H1 (cell line): ENCODE data around the gene TSC22D4. TPM values are rescaled to one million over a fixed set of nuclear protein-coding genes. Genes with fewer than 3 reads are reported as not detected.

Experiments used
- BACH1 ChIP-seq: IDR thresholded peaks from 2 replicates; pipeline ENCODE4 v1.6.1; 2012; ENCODE audit warnings: low read length, improper control_type of control experiment
- JUND ChIP-seq: IDR thresholded peaks from 2 replicates; pipeline ENCODE4 v1.6.1; 2011; ENCODE audit warnings: mild to moderate bottlenecking, improper control_type of control experiment, low read length
- RAD21 ChIP-seq, 2 experiments: IDR thresholded peaks in 1 of 2; conservative IDR thresholded peaks in 1 of 2; 2 replicates each; pipeline ENCODE4 v1.6.1; 2011; ENCODE audit warnings: low read depth in 2 of 2, low read length in 2 of 2, improper control_type of control experiment in 1 of 2, inconsistent platforms in 1 of 2, mild to moderate bottlenecking in 1 of 2, moderate library complexity in 1 of 2
- RFX5 ChIP-seq: IDR thresholded peaks from 2 replicates; pipeline ENCODE4 v1.6.1; 2011; ENCODE audit warnings: low read depth, low read length, improper control_type of control experiment, borderline replicate concordance
- RNF2 ChIP-seq: fragments of 200-900, 300-1000 bp; sonication (generic); IDR thresholded peaks from 2 replicates; pipeline ENCODE4 v1.7.1; 2016; ENCODE audit warnings: borderline replicate concordance, low read depth, mild to moderate bottlenecking, antibody characterized with exemption, low read length; ENCODE audit not compliant: poor library complexity, severe bottlenecking; ENCODE audit errors: missing control alignments
- SP2 ChIP-seq: IDR thresholded peaks from 2 replicates; pipeline ENCODE4 v1.6.1; 2012; ENCODE audit warnings: mild to moderate bottlenecking, low read length, inconsistent platforms
- ZNF274 ChIP-seq: IDR thresholded peaks from 2 replicates; pipeline ENCODE4 v1.7.0; 2012; ENCODE audit warnings: low read length, borderline replicate concordance; ENCODE audit errors: extremely low read depth
- polyA plus RNA-seq, 7 experiments: library from polyadenylated mRNA; depleted of rRNA in 3 of 7; stranded (reverse) in 5 of 7; unstranded in 2 of 7; fragments of >200 nt in 5 of 7; fragments of 200-250 nt in 2 of 7; gene quantifications; 1 replicate in 5 of 7; 2 replicates in 1 of 7; 4 replicates in 1 of 7; pipeline versions ENCODE4 v1.2.1 to v1.2.3, GENCODE V29; 2011 to 2013; ENCODE audit warnings: missing spikeins in 2 of 7, mixed read lengths in 2 of 7
- total RNA-seq: library from RNA; stranded (reverse); fragmentation: NEBNext Ultra II Directional; extraction: Animal tissue kit (Norgen Biotek cat#: 25700); gene quantifications from 2 replicates; pipeline ENCODE4 v1.2.1, GENCODE V29; 2021
- TF ChIP-seq, protein P1 (sequence below): IDR thresholded peaks from 2 replicates; pipeline ENCODE4 v1.6.1; 2012; ENCODE audit warnings: low read length, inconsistent platforms

TSC22D4 gene
- total and polyA plus RNA-seq, 2 of the 8 experiments (the other 6 are each of a cell fraction or from before 2014, with no cell fraction given), result 13.2 to 20.3 TPM

- TF ChIP-seq, protein P1, sequence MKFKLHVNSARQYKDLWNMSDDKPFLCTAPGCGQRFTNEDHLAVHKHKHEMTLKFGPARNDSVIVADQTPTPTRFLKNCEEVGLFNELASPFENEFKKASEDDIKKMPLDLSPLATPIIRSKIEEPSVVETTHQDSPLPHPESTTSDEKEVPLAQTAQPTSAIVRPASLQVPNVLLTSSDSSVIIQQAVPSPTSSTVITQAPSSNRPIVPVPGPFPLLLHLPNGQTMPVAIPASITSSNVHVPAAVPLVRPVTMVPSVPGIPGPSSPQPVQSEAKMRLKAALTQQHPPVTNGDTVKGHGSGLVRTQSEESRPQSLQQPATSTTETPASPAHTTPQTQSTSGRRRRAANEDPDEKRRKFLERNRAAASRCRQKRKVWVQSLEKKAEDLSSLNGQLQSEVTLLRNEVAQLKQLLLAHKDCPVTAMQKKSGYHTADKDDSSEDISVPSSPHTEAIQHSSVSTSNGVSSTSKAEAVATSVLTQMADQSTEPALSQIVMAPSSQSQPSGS, result no peak
- no peak for TF ChIP-seq JUND
- TF ChIP-seq BACH1, result peak; percentile 71; the same call in 1 of the 2 replicates
- no peak for TF ChIP-seq RAD21 (IDR thresholded peaks at IDR 0.05 in 1 of 2, conservative IDR thresholded peaks at IDR 0.05 in 1 of 2; ENCODE audit: low read depth in 2 of 2, low read length in 2 of 2)
- no peak for TF ChIP-seq RFX5
- no peak for TF ChIP-seq SP2
- no peak for TF ChIP-seq ZNF274
- TF ChIP-seq RNF2, result no peak
Observed at GRCh38 chr7:100429637-100430492, 49.1 kb downstream of the TSC22D4 start, which contains the start of gene MEPCE (continued).
